ENCODE results near the gene GAN.

GRCh38 chr16:81283044-81283443 is 31.7 kb upstream of the GAN start:
- TF ChIP-seq POLR2A (IDR thresholded peaks at IDR 0.05) = no peak
- no peak for TF ChIP-seq CTCF (IDR thresholded peaks at IDR 0.05)
